ENCODE results near the gene LINC01488. TPM values are rescaled to one million over a fixed set of nuclear protein-coding genes. Genes with fewer than 3 reads are reported as not detected.

LINC01488 gene
- total RNA-seq, 2 donors from 2014 or later = not detected

DNA sequence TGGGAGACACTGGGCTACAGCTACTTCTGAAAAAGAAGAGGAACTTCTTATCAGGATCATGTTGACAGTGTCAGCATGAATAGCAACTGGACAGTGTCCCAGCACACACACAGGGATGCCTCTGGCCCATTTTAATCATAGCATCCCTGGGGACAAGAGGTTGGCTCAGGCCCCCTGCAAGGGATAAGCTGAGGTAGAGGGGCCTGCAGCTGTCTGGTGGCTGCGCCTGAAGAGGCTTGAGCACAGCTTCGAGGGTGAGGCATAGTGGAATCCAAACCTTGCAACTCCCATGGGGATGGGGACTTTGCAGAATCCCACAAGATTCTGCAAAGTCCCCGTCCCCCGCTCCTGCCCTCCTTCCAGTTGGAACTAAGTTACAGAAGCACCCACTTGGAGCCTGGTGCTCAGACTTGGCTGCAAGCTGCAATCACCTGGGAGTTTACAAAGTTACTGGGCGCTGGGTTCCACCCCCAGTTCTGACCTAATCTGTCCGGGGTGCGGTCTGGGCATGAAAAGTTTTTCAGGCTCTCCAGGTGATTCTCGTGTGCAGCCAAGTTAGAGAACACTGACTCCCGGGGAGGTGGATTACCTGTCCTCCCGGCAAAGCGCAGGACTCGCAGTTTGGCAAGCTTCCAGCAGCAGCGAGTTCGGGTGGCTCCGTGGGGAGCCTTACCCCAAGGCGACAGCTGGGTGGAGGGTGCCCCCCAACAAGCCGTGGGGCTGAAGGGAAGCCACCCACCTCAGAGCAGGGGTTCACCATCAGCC lies 16.0 kb upstream of the LINC01488 start:
- Mint-ChIP-seq H3K36me3 (ENCODE audit: low read depth) (no peaks in the 10 kb centered on the region), H3K4me3 (no peak overlapping the region), H3K9me3 (peaks cover 4% of the 10 kb centered on the region), H3K4me1 (no peaks in the 10 kb centered on the region), H3K27me3 (peaks cover 4% of the 10 kb centered on the region), H3K27ac (no peak overlapping the region)
- no peak for ATAC-seq (replicated peaks)

DNA sequence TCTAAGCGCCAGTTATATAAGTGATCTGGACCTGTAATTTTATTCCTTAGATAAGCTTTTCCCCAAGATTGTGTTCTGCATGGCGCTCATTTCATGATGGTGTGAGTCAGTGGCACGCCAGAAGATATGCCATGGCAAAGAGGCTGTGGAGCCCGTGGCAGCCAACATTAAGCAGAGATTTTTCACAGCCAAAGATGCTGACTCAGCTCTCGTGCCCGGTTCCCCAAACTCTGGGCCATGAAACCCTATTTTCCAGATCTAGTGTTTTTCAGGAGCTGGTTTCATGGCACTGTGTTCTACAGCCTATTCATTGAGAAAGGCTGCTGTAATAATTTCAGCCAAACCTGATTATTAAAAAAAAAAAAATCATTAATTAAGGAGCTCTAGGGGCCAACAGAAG lies 15.4 kb upstream of the LINC01488 start:
- no peak for ATAC-seq (replicated peaks)
- H3K27ac Mint-ChIP-seq = no peak overlapping the region
- H3K27me3 Mint-ChIP-seq = peaks cover 3% of the 10 kb centered on the region
- no peaks in the 10 kb centered on the region for H3K4me1 Mint-ChIP-seq
- H3K4me3 Mint-ChIP-seq = no peak overlapping the region
- H3K36me3 Mint-ChIP-seq (ENCODE audit: low read depth) = no peaks in the 10 kb centered on the region
- no peaks in the 10 kb centered on the region for H3K9me3 Mint-ChIP-seq

DNA sequence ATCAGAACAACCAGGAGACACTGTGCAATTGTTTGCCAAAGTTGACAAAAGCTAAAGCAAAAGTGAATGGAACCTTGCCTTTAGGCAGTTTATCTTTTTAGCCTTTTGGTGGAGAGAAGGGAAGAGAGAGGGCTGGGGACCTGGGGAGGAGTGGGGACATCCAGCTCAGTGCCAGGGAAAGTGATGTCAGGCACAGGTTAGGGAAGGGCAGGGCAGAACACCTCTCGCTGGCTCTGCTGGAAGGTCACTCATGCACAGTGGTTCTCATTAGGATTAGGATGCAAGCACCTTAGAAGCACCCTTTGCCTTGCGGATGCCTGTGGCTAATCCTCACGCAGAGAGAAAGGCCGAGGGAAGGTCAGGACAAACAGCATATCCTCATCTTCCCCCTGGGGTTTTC lies 14.3 kb upstream of the LINC01488 start:
- H3K36me3 Mint-ChIP-seq (ENCODE audit: low read depth) = no peaks in the 10 kb centered on the region
- no peaks in the 10 kb centered on the region for H3K9me3 Mint-ChIP-seq
- no peak for ATAC-seq (replicated peaks)
- no peaks in the 10 kb centered on the region for H3K27me3 Mint-ChIP-seq
- H3K27ac Mint-ChIP-seq = no peak overlapping the region
- H3K4me1 Mint-ChIP-seq = no peaks in the 10 kb centered on the region
- no peak overlapping the region for H3K4me3 Mint-ChIP-seq

DNA sequence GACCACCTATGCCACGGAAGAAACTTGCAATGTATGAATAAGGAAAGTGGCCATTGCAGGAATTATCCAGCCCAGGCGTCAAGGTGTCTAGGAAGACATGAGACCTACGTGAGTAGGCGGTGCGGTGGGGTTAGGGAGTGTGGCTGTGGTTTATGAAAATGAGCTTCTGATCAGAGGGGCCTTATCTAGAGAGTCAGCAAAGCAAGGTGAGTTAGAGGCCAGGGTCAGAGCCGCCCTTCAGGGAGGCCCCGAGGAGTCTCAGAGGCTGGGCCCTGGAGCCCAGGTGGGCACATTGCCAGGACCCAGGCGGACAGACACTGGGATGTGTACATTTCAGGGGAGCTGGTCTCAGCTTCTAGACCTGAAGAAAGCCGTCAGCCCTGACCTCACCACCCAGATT lies 13.8 kb upstream of the LINC01488 start:
- Mint-ChIP-seq H3K27ac (no peak overlapping the region), H3K36me3 (ENCODE audit: low read depth) (no peaks in the 10 kb centered on the region), H3K4me1 (no peaks in the 10 kb centered on the region), H3K9me3 (no peaks in the 10 kb centered on the region), H3K27me3 (no peaks in the 10 kb centered on the region), H3K4me3 (no peak overlapping the region)
- no peak for ATAC-seq (replicated peaks)

DNA sequence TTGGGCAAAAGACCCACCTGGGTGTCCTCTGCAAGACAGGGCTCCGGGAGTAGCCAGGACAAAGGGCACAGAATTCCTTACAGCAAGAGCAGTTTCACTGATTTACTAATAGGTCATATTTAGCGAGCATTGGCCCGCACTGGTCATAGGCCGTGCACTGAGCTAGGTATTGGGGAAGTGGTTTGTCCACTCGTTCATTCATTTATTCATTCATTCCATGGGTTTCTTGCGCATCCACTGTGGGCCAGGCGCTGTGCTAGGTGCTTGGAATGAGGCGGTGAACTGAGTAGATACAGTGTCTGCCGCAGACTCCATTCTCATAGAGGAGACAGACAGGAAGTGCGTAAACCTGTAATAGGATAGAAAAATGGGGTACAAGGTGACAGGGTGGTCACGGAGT lies 13.2 kb upstream of the LINC01488 start:
- Mint-ChIP-seq H3K27ac (no peak overlapping the region), H3K27me3 (no peaks in the 10 kb centered on the region), H3K36me3 (ENCODE audit: low read depth) (no peaks in the 10 kb centered on the region), H3K4me1 (no peaks in the 10 kb centered on the region), H3K4me3 (no peak overlapping the region), H3K9me3 (no peaks in the 10 kb centered on the region)
- no peak for ATAC-seq (replicated peaks)

DNA sequence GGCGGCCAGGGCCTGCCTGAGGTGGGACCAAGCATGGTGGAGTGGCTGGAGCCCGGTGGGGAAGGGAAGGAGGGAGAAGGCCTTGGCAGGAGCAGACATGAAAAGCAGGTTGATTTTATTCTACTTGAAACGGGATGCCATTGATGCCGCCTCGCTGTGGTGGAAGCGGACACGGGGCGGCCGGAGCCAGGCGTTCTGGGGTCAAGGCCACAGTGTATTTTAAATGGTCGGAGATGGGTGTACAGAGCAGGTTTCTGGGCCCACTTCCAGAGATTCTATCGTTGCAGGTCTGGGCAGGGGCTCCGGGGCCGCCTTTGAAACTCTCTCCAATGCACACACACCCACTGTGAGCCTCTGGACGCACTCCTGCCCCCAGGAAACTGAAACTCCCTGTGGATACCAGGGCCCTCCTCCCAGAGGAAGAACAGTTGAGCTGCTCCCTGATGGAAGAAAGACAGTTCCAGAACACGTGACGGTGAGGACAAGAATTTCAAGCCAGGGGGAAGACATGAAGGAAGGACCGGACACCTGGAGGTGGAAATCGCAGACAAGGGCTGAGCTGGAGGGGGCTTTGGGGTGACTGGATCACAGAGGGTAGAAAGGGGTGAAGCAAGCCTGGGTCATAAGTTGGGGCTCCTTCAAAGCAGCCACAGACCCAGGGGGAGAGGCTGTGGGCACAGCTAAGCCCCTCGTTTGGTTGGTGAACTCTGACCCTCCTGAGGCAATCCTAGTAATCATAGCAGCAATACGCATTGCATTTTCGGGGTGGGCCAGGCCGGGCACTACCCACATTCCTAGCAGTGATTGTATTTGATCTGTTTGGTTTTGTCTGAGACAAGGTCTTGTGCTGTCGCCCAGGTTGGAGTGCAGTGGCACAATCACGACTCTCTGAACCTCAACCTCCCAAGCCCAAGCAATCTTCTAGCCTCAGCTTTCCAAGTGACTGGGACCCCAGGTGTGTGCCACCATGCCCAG lies 12.3 kb upstream of the LINC01488 start:
- H3K27ac Mint-ChIP-seq = no peak overlapping the region
- no peaks in the 10 kb centered on the region for H3K4me1 Mint-ChIP-seq
- no peaks in the 10 kb centered on the region for H3K9me3 Mint-ChIP-seq
- H3K27me3 Mint-ChIP-seq = no peaks in the 10 kb centered on the region
- H3K4me3 Mint-ChIP-seq = no peak overlapping the region
- H3K36me3 Mint-ChIP-seq (ENCODE audit: low read depth) = no peaks in the 10 kb centered on the region
- ATAC-seq (replicated peaks) = no peak

DNA sequence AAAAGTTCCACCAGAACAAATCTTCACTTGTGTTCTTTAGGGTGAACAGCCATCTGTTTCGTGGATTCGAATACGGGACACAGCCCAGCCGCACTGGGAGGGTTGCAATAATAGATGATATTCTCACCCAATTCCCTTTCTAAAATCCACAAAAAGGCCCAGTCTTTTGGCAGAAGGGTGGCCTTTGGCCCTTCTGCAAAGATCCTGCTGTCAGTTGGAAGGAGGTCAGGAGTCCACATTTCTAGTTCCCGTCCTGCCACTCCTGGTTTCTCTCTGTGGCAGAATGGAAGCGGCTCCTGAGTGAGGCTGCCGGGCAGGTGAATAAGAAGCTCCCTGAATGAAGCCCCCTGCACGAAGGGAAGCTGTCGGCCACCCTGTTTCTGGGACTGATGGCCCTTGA lies 11.2 kb upstream of the LINC01488 start:
- Mint-ChIP-seq H3K27me3 (no peaks in the 10 kb centered on the region), H3K4me3 (no peak overlapping the region), H3K27ac (no peak overlapping the region), H3K36me3 (ENCODE audit: low read depth) (no peaks in the 10 kb centered on the region), H3K4me1 (no peaks in the 10 kb centered on the region), H3K9me3 (no peaks in the 10 kb centered on the region)
- ATAC-seq (replicated peaks) = no peak

DNA sequence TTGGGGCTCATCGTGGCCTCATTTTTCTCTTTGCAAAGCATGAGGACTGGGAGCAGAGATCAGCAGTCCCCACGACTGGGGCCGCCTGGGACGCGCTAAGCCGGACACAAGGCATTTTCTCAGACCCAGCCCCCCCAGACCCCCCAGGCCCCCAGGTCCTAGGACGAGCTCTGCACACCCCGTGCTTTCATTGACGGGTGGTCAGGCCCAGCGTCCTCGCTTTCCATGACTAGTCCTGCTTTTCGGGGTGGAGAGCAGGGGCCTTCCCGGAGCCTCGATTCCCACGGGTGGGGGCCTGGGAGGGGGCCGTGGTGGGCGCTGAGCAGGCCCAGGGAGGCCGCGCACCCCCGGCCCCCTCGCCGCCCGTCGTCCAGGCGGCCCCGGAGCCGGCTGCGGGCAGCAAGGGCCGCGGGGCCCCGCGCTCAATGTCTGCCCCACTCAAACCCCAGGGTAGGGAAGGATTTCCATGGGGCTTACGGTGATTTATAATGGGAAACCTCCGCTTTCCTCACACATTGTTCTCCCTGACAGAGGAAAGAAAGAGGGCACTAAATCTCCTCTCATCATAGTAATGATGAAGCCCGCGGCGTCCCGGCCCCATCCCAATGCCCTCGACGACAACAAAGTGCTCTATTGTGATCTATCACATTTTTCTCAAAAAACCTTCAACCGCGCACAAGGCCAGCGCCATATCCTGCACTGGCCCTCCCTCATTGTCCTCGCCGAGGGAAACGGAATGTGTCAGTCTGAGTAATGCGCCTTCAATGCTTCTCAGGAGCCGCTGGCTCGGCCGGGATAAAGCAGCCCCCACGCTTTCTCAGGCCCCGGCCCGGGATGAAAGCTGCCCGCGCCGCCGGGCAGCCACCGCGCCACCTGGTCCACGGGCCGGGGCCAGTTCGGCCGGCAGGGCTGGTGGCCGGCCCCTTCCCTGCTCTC lies 10.4 kb upstream of the LINC01488 start:
- ATAC-seq (replicated peaks) = no peak
- H3K9me3 Mint-ChIP-seq = no peaks in the 10 kb centered on the region
- no peaks in the 10 kb centered on the region for H3K27me3 Mint-ChIP-seq
- H3K27ac Mint-ChIP-seq = no peak overlapping the region
- H3K4me3 Mint-ChIP-seq = no peak overlapping the region
- H3K36me3 Mint-ChIP-seq (ENCODE audit: low read depth) = no peaks in the 10 kb centered on the region
- H3K4me1 Mint-ChIP-seq = no peaks in the 10 kb centered on the region

DNA sequence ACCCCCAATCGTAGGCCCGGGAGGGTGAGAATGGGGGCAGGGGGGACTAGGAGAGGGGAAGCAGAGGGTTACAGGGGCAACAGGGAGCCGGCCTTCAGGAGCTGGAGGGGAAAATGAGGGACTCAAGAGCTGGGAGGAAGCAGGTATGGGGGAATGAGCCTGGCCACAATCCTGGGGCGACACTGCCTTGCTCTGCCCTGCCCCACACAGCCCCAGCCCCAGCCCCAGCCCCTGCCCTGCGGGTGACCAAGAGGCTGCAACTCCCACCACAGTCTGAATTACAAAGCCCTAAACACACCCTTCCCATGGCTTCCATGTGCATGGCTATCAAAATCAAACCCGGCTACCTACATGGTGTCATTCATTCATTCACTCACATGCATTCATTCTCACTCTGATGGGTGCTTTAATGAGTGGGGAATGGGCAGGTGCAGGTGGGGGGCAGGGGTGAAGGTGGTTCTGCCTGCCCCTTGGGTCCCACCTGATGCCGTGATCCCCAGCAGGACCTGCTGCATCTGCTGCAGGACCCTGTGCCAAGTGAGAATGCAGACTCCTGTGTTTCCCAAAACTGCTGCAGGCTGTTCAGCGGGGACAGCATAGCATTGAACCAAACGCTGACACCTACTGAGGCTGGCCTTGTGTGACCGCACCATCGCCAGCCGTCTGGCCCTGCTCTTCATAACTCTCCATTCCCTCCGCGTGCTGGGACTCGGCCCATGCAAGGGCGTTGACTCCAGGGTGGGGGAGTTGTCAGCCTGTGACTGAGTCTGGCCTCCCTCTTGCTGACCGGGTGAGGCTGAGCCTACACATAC lies 9.5 kb upstream of the LINC01488 start:
- no peaks in the 10 kb centered on the region for H3K9me3 Mint-ChIP-seq
- ATAC-seq (replicated peaks) = no peak

DNA sequence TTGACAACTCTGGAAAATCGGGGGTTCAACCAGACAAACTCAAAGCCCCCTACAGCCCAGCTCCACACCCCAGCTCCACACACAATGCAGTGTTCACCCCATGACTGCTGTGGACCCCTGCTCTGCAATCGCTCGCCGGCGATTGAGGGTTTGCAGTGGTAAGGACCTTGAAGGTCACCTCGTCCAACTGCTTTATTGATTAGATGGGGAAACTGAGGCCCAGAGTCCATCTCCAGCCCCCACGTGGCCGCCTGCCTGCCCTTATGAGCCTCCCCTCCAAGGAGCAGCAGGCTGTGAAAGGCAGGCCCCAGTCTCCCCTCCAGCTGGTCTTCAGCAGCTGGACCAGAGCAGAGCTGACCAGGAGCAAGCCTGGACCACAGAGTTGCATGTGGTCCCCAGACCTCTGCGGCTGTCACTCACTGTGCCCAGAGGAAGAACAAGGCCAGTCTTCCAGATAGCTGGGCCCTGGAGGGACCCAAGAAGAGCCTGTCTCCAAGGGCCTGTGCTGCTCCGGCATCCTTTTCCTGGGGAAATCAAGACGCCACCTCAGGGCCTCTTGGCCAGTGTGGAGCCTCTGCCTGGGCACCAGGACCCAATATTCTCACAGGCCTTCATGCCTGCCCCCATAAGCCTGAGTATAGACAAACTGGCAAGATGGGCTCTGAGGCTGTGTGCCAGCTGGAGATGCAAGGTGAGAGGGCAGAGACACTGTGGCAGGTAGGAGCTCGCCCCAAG lies 8.8 kb upstream of the LINC01488 start:
- Mint-ChIP-seq H3K9me3 (no peaks in the 10 kb centered on the region), H3K27ac (no peak overlapping the region), H3K27me3 (no peaks in the 10 kb centered on the region), H3K4me3 (no peak overlapping the region), H3K36me3 (ENCODE audit: low read depth) (no peaks in the 10 kb centered on the region), H3K4me1 (no peaks in the 10 kb centered on the region)
- ATAC-seq (replicated peaks) = no peak

More for the DNA sequence above, 9.5 kb upstream of the LINC01488 start:
- Mint-ChIP-seq H3K27me3 (no peaks in the 10 kb centered on the region), H3K4me1 (no peaks in the 10 kb centered on the region), H3K36me3 (ENCODE audit: low read depth) (no peaks in the 10 kb centered on the region), H3K4me3 (no peak overlapping the region), H3K27ac (no peak overlapping the region)

DNA sequence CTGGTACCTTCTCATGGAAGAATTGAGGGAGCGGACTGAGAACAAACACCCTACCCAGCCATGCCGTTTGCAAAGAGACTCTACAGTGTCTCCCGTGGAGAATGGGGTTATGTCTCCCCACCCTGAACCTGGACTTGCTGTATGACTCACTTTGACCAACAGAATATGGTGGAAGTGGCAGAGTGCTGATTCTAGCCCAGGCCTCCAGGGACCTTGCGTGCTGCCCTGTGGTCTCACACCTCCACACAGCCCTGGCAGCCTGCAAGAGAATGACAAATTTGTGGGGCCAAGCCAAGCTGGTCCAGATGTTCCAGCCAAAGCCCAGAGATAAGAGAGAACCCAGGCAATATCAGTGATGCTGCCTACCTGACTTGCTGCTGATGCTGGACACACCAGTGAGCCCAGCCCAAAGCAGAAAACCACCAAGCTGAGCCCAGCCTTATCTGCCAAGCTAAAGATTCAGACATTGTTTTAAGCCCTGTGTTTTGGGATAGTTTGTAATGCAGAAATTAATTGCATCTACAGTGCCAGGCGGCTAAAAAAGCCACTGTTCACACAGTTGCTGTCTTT lies 8.1 kb upstream of the LINC01488 start:
- ATAC-seq (replicated peaks) = no peak
- no peaks in the 10 kb centered on the region for H3K4me1 Mint-ChIP-seq
- no peak overlapping the region for H3K27ac Mint-ChIP-seq
- H3K4me3 Mint-ChIP-seq = no peak overlapping the region
- H3K36me3 Mint-ChIP-seq (ENCODE audit: low read depth) = no peaks in the 10 kb centered on the region
- H3K9me3 Mint-ChIP-seq = no peaks in the 10 kb centered on the region
- H3K27me3 Mint-ChIP-seq = no peaks in the 10 kb centered on the region

DNA sequence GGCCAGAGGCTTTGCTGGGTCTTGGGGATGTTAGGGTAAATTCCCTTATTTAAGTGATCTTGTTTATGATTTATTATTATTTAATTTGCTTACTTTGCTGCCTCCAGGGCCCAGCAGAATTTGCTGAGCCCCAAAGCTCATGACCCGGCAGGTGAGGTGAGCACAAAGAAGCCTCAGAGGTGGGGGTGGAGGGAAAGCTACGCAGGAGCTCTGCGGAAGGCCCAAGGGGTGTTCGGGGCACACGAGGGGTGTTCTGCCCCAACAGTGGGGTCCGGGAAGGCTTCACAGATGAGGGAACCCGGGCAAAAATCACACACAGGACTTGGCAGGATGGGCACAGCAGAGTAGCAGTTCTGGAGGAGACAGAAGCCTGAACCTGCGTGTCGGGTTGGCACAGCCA lies 6.7 kb upstream of the LINC01488 start:
- H3K4me3 Mint-ChIP-seq = no peak overlapping the region
- H3K27ac Mint-ChIP-seq = no peak overlapping the region
- H3K9me3 Mint-ChIP-seq = no peaks in the 10 kb centered on the region
- ATAC-seq (replicated peaks) = no peak
- no peaks in the 10 kb centered on the region for H3K36me3 Mint-ChIP-seq (ENCODE audit: low read depth)
- H3K27me3 Mint-ChIP-seq = no peaks in the 10 kb centered on the region
- H3K4me1 Mint-ChIP-seq = no peaks in the 10 kb centered on the region
